Ectodermal cell (in vitro differentiated cells): ENCODE measurements around the gene PKD2L1.
"Not testable (repeated sequence)": the region's sequence is repeated elsewhere in the genome, so short reads cannot be mapped to it uniquely, and the experiment has no call there.

ENCODE experiments used
- H3K27ac ChIP-seq: 2 replicates; pipeline ENCODE4 v1.7.0; 2013; ENCODE audit warnings: mild to moderate bottlenecking, low read depth, low read length; ENCODE audit not compliant: insufficient read depth, poor library complexity, severe bottlenecking
- H3K27me3 ChIP-seq: 2 replicates; pipeline ENCODE4 v1.7.0; 2013; ENCODE audit warnings: mild to moderate bottlenecking, low read length; ENCODE audit not compliant: insufficient read depth, control insufficient read depth, poor library complexity, severe bottlenecking
- H3K36me3 ChIP-seq: one replicate; pipeline ENCODE4 v1.7.0; 2013; ENCODE audit warnings: low read length; ENCODE audit not compliant: control insufficient read depth, insufficient read depth
- H3K4me1 ChIP-seq: one replicate; pipeline ENCODE4 v1.7.0; 2013; ENCODE audit warnings: low read length; ENCODE audit not compliant: control insufficient read depth, insufficient read depth
- H3K4me3 ChIP-seq: 2 replicates; pipeline ENCODE4 v1.7.0; 2013; ENCODE audit warnings: low read depth, low read length, control low read depth; ENCODE audit not compliant: insufficient read depth
- H3K9me3 ChIP-seq: 2 replicates; pipeline ENCODE4 v1.7.0; 2013; ENCODE audit warnings: mild to moderate bottlenecking, low read length, moderate library complexity; ENCODE audit not compliant: control insufficient read depth
- WGBS, 2 experiments: methylation state at CpG; one replicate each; pipeline ENCODE4 v1.1.7; 2013; ENCODE audit warnings: missing lambda C conversion rate in 2 of 2; 5-methylcytosine and 5-hydroxymethylcytosine counted together

PKD2L1 gene

GRCh38 chr10:100286051-100287033, 43.7 kb downstream of the PKD2L1 start, which contains the start of gene BLOC1S2:
Gene BLOC1S2, minus strand, starts transcription at chr10:100286680. Its CDS starts 21 bp downstream, at chr10:100286659.
- Histone ChIP-seq H3K36me3 (no peaks in the 10 kb centered on the region), H3K4me3 (peak within 1 kb of the TSS; percentile 87), H3K27ac (peak within 1 kb of the TSS; percentile 39), H3K4me1 (no peaks in the 10 kb centered on the region), H3K27me3 (no peaks in the 10 kb centered on the region), H3K9me3 (no peaks in the 10 kb centered on the region)
- WGBS, 2 experiments: 6% methylated on average over 63 of the region's 63 CpGs

GRCh38 chr10:100285326-100285725, 44.7 kb downstream of the PKD2L1 start:
- H3K27me3 ChIP-seq, H3K9me3 ChIP-seq, H3K27ac ChIP-seq, H3K4me1 ChIP-seq, H3K36me3 ChIP-seq: not testable (repeated sequence)
- H3K4me3 ChIP-seq: peak overlapping the region; percentile 87
- 87 to 89% methylated on average over 12 of the region's 12 CpGs for WGBS, 2 experiments

GRCh38 chr10:100282907-100283306, 47.1 kb downstream of the PKD2L1 start:
- H3K27ac ChIP-seq: no peak overlapping the region
- H3K4me3 ChIP-seq: no peak overlapping the region
- no peaks in the 10 kb centered on the region for H3K27me3 ChIP-seq
- no peaks in the 10 kb centered on the region for H3K9me3 ChIP-seq
- H3K36me3 ChIP-seq: peaks cover 11% of the 10 kb centered on the region
- H3K4me1 ChIP-seq: no peaks in the 10 kb centered on the region
- 93 to 94% methylated on average over 3 of the region's 3 CpGs for WGBS, 2 experiments

GRCh38 chr10:100276971-100277370, 53.1 kb downstream of the PKD2L1 start:
- peaks cover 11% of the 10 kb centered on the region for H3K36me3 ChIP-seq
- not testable (repeated sequence) for H3K4me1 ChIP-seq, H3K27ac ChIP-seq, H3K9me3 ChIP-seq, H3K4me3 ChIP-seq, H3K27me3 ChIP-seq
- 95 to 96% methylated on average over 25 to 31 of the region's 31 CpGs for WGBS, 2 experiments

- no peaks in the 10 kb centered on the region for H3K36me3 ChIP-seq
- H3K4me3 ChIP-seq: peak within 1 kb of the TSS; percentile 98
- no peaks in the 10 kb centered on the region for H3K27me3 ChIP-seq
- peak within 1 kb of the TSS; percentile 87 for H3K27ac ChIP-seq
- WGBS, 2 experiments: 11% methylated on average over 49 of the region's 49 CpGs
- H3K4me1 ChIP-seq: peaks cover 10% of the 10 kb centered on the region
- no peaks in the 10 kb centered on the region for H3K9me3 ChIP-seq
Measured at GRCh38 chr10:100267239-100268104, 62.6 kb downstream of the PKD2L1 start, which contains the start of gene CWF19L1. Gene CWF19L1, minus strand, starts transcription at chr10:100267638. Its CDS starts 45 bp downstream, at chr10:100267593.

GRCh38 chr10:100265821-100266485, 64.1 kb downstream of the PKD2L1 start:
- no peaks in the 10 kb centered on the region for H3K36me3 ChIP-seq
- no peak overlapping the region for H3K27ac ChIP-seq
- 95 to 97% methylated on average over 15 of the region's 15 CpGs for WGBS, 2 experiments
- no peaks in the 10 kb centered on the region for H3K9me3 ChIP-seq
- H3K4me3 ChIP-seq: no peak overlapping the region
- H3K27me3 ChIP-seq: no peaks in the 10 kb centered on the region
- peaks cover 10% of the 10 kb centered on the region for H3K4me1 ChIP-seq

GRCh38 chr10:100254191-100254590, 75.8 kb downstream of the PKD2L1 start:
- no peaks in the 10 kb centered on the region for H3K27me3 ChIP-seq
- no peaks in the 10 kb centered on the region for H3K9me3 ChIP-seq
- 91 to 93% methylated on average over 3 of the region's 3 CpGs for WGBS, 2 experiments
- H3K27ac ChIP-seq: no peak overlapping the region
- H3K36me3 ChIP-seq: peaks cover 6% of the 10 kb centered on the region
- H3K4me3 ChIP-seq: no peak overlapping the region
- no peaks in the 10 kb centered on the region for H3K4me1 ChIP-seq

GRCh38 chr10:100253041-100253440, 77.0 kb downstream of the PKD2L1 start:
- WGBS, 2 experiments: 94 to 95% methylated on average over 5 of the region's 5 CpGs
- no peak overlapping the region for H3K4me3 ChIP-seq
- H3K9me3 ChIP-seq: no peaks in the 10 kb centered on the region
- H3K4me1 ChIP-seq: no peaks in the 10 kb centered on the region
- H3K27me3 ChIP-seq: no peaks in the 10 kb centered on the region
- no peak overlapping the region for H3K27ac ChIP-seq
- H3K36me3 ChIP-seq: peaks cover 14% of the 10 kb centered on the region

GRCh38 chr10:100248820-100249219, 81.2 kb downstream of the PKD2L1 start:
- Histone ChIP-seq H3K27ac (no peak overlapping the region), H3K36me3 (peaks cover 22% of the 10 kb centered on the region), H3K4me1 (no peaks in the 10 kb centered on the region), H3K27me3 (no peaks in the 10 kb centered on the region), H3K9me3 (no peaks in the 10 kb centered on the region), H3K4me3 (no peak overlapping the region)
- 95 to 96% methylated on average over 7 of the region's 7 CpGs for WGBS, 2 experiments
